GM23338 (cell line): ENCODE measurements around the gene CXCR1. TPM values are rescaled to one million over a fixed set of nuclear protein-coding genes. Genes with fewer than 3 reads are reported as not detected.

Source experiments
- ATAC-seq: fragments of 200-7000 bp; cut with Tn5 transposase; 3 replicates; pipeline ENCODE4 v1.9.1; 2020
- DNase-seq: peaks from one replicate; pipeline ENCODE4 v3.0.0-alpha.2; 2015; ENCODE audit warnings: low spot score
- H2AFZ ChIP-seq: fragments of 200-600 bp; sonication (generic); 2 replicates; pipeline ENCODE4 v1.8.0; 2016; ENCODE audit warnings: antibody characterized with exemption, mild to moderate bottlenecking, moderate library complexity
- H3F3A ChIP-seq: fragments of 200-600 bp; sonication (generic); replicated peaks from 2 replicates; pipeline ENCODE4 v1.8.0; 2017; ENCODE audit warnings: antibody characterized with exemption, mixed run types, low read depth
- H3K27ac ChIP-seq: fragments of 200-600 bp; sonication (generic); 2 replicates; pipeline ENCODE4 v1.6.1; 2016; ENCODE audit warnings: low read depth
- H3K27me3 ChIP-seq: fragments of 200-600 bp; sonication (generic); 2 replicates; pipeline ENCODE4 v1.8.0; 2016; ENCODE audit warnings: mild to moderate bottlenecking, mixed run types, moderate library complexity; ENCODE audit not compliant: insufficient read depth
- H3K36me3 ChIP-seq: fragments of 200-600 bp; sonication (generic); 2 replicates; pipeline ENCODE4 v1.8.0; 2016; ENCODE audit warnings: mild to moderate bottlenecking; ENCODE audit not compliant: insufficient read depth
- H3K4me1 ChIP-seq: fragments of 200-600 bp; sonication (generic); 2 replicates; pipeline ENCODE4 v1.8.0; 2016; ENCODE audit warnings: mild to moderate bottlenecking, moderate library complexity; ENCODE audit not compliant: insufficient read depth
- H3K4me2 ChIP-seq: fragments of 200-600 bp; sonication (generic); 2 replicates; pipeline ENCODE4 v1.7.1; 2017; ENCODE audit warnings: mixed run types
- H3K4me3 ChIP-seq: fragments of 200-600 bp; sonication (generic); 2 replicates; pipeline ENCODE4 v1.6.1; 2016; ENCODE audit warnings: mixed run types
- H3K79me2 ChIP-seq: fragments of 200-600 bp; sonication (generic); replicated peaks from 2 replicates; pipeline ENCODE4 v1.8.0; 2017; ENCODE audit warnings: mild to moderate bottlenecking; ENCODE audit not compliant: insufficient read depth
- H3K9me2 ChIP-seq: fragments of 200-600 bp; sonication (generic); 2 replicates; pipeline ENCODE4 v1.8.0; 2017; ENCODE audit not compliant: insufficient read depth
- H4K20me1 ChIP-seq: fragments of 200-600 bp; sonication (generic); replicated peaks from 2 replicates; pipeline ENCODE4 v1.8.0; 2017; ENCODE audit warnings: mild to moderate bottlenecking; ENCODE audit not compliant: insufficient read depth
- H3K27ac Mint-ChIP-seq: 2 replicates; pipeline ENCODE4 v1.8.0; 2020; ENCODE audit warnings: inconsistent platforms, mild to moderate bottlenecking, moderate library complexity, mixed read lengths
- H3K27me3 Mint-ChIP-seq: 3 replicates; pipeline ENCODE4 v1.8.0; 2022; ENCODE audit warnings: low read depth, mild to moderate bottlenecking, moderate library complexity, mixed read lengths, inconsistent platforms; ENCODE audit not compliant: insufficient read depth, poor library complexity
- H3K36me3 Mint-ChIP-seq: 3 replicates; pipeline ENCODE4 v1.8.0; 2021; ENCODE audit warnings: low read depth, mild to moderate bottlenecking, inconsistent platforms, moderate library complexity, mixed read lengths
- H3K4me1 Mint-ChIP-seq: 3 replicates; pipeline ENCODE4 v1.8.0; 2020; ENCODE audit warnings: mild to moderate bottlenecking, inconsistent platforms, mixed read lengths
- H3K4me3 Mint-ChIP-seq: 3 replicates; pipeline ENCODE4 v1.8.0; 2021; ENCODE audit warnings: moderate library complexity, mild to moderate bottlenecking, inconsistent platforms, mixed read lengths
- H3K9me3 Mint-ChIP-seq: 3 replicates; pipeline ENCODE4 v1.8.0; 2020; ENCODE audit warnings: moderate library complexity, mild to moderate bottlenecking, inconsistent platforms, mixed read lengths
- CREB1 ChIP-seq: fragments of 250-450 bp; sonication (Bioruptor Pico); IDR thresholded peaks from 2 replicates; pipeline ENCODE4 v1.5.0; 2020; ENCODE audit warnings: low read depth, mild to moderate bottlenecking, moderate library complexity
- EZH2phosphoT487 ChIP-seq: fragments of 200-600 bp; sonication (generic); IDR thresholded peaks from one replicate; pipeline ENCODE4 v1.8.1; 2018; ENCODE audit warnings: antibody characterized with exemption; ENCODE audit not compliant: unreplicated experiment
- JUNB ChIP-seq: IDR thresholded peaks from one replicate; pipeline ENCODE4 v1.6.1; 2016; ENCODE audit warnings: antibody characterized with exemption; ENCODE audit not compliant: unreplicated experiment
- NANOG ChIP-seq: IDR thresholded peaks from 2 replicates; pipeline ENCODE4 v1.6.1; 2016; ENCODE audit warnings: antibody characterized with exemption, borderline replicate concordance
- POLR2AphosphoS5 ChIP-seq: IDR thresholded peaks from 2 replicates; pipeline ENCODE4 v1.6.1; 2016; ENCODE audit warnings: antibody characterized with exemption, low read depth
- STAT1 ChIP-seq: IDR thresholded peaks from one replicate; pipeline ENCODE4 v1.6.1; 2016; ENCODE audit warnings: antibody characterized with exemption; ENCODE audit not compliant: unreplicated experiment
- ZNF114 ChIP-seq: fragments of 250-450 bp; sonication (Bioruptor Pico); IDR thresholded peaks from 2 replicates; pipeline ENCODE4 v1.5.0; 2020; ENCODE audit warnings: mild to moderate bottlenecking, moderate library complexity
- ZNF331 ChIP-seq: fragments of 250-450 bp; sonication (Bioruptor Pico); IDR thresholded peaks from 2 replicates; pipeline ENCODE4 v1.5.0; 2020; ENCODE audit warnings: low read depth, mild to moderate bottlenecking, moderate library complexity
- polyA plus RNA-seq: library from polyadenylated mRNA; unstranded; fragments of >200 nt; fragmentation: Nextera tagmentation; extraction: Ambion mirVana; gene quantifications from 2 replicates; pipeline ENCODE4 v1.2.1, GENCODE V29; 2016
- total RNA-seq: library from RNA; depleted of rRNA; stranded (reverse); fragments of >200 nt; shearing (Covaris generic); gene quantifications from 2 replicates; pipeline ENCODE4 v1.2.3, GENCODE V29; 2014
- TF ChIP-seq, protein P1 (sequence below): IDR thresholded peaks from 2 replicates; pipeline ENCODE4 v1.6.1; 2016; ENCODE audit warnings: antibody characterized with exemption
- TF ChIP-seq, protein P2 (sequence below): IDR thresholded peaks from one replicate; pipeline ENCODE4 v1.6.1; 2018; ENCODE audit warnings: antibody characterized with exemption; ENCODE audit not compliant: unreplicated experiment
- TF ChIP-seq, protein P3 (sequence below): fragments of 250-450 bp; sonication (Bioruptor Pico); IDR thresholded peaks from 2 replicates; pipeline ENCODE4 v1.5.0; 2020; ENCODE audit warnings: mild to moderate bottlenecking, moderate library complexity

Gene CXCR1
- total and polyA plus RNA-seq, 2 experiments from 2014 or later, result not detected

GRCh38 chr2:218184331-218184730, 17.6 kb upstream of the CXCR1 start (continued):
- TF ChIP-seq STAT1, result no peak
- TF ChIP-seq, protein P1, sequence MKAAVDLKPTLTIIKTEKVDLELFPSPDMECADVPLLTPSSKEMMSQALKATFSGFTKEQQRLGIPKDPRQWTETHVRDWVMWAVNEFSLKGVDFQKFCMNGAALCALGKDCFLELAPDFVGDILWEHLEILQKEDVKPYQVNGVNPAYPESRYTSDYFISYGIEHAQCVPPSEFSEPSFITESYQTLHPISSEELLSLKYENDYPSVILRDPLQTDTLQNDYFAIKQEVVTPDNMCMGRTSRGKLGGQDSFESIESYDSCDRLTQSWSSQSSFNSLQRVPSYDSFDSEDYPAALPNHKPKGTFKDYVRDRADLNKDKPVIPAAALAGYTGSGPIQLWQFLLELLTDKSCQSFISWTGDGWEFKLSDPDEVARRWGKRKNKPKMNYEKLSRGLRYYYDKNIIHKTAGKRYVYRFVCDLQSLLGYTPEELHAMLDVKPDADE, result no peak
- TF ChIP-seq, protein P2, sequence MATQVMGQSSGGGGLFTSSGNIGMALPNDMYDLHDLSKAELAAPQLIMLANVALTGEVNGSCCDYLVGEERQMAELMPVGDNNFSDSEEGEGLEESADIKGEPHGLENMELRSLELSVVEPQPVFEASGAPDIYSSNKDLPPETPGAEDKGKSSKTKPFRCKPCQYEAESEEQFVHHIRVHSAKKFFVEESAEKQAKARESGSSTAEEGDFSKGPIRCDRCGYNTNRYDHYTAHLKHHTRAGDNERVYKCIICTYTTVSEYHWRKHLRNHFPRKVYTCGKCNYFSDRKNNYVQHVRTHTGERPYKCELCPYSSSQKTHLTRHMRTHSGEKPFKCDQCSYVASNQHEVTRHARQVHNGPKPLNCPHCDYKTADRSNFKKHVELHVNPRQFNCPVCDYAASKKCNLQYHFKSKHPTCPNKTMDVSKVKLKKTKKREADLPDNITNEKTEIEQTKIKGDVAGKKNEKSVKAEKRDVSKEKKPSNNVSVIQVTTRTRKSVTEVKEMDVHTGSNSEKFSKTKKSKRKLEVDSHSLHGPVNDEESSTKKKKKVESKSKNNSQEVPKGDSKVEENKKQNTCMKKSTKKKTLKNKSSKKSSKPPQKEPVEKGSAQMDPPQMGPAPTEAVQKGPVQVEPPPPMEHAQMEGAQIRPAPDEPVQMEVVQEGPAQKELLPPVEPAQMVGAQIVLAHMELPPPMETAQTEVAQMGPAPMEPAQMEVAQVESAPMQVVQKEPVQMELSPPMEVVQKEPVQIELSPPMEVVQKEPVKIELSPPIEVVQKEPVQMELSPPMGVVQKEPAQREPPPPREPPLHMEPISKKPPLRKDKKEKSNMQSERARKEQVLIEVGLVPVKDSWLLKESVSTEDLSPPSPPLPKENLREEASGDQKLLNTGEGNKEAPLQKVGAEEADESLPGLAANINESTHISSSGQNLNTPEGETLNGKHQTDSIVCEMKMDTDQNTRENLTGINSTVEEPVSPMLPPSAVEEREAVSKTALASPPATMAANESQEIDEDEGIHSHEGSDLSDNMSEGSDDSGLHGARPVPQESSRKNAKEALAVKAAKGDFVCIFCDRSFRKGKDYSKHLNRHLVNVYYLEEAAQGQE, result no peak
- TF ChIP-seq ZNF114 (CRISPR knock-in tag), result no peak
- TF ChIP-seq CREB1 (CRISPR knock-in tag), result no peak
- TF ChIP-seq POLR2AphosphoS5, result no peak

DNA sequence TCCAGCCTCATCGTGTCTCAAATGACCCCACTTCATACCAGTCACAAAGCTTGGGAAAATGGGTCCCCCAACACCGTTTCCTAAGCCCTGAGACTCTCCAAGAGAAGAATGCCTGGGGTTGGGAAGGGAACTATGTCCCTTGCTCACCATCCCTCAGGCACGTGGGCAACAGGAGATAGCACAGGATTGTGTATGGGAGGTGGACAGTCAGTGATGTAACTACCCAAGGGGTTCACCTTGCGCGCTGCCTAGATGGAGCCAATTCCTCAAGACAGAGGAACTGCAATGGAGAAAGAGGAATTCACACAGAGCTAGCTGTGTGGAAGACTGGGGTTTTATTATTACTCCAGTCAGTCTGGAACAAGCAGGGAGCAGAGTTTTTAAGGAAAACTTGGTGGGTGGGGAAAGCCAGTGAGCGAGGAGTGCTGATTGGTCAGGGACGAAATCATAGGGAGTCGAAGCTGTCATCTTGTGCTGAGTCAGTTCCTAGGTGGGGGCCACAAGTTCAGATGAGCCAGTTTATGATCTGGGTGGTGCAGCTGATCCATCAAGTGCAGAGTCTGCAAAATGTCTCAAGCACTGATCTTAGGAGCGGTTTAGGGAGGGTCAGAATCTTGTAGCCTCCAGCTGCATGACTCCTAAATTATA, 13.8 kb upstream of the CXCR1 start:
- Histone ChIP-seq H3K27me3 (no peaks in the 10 kb centered on the region), H3F3A (no peaks in the 10 kb centered on the region), H3K4me3 (no peak overlapping the region), H3K4me2 (no peak overlapping the region), H3K4me1 (no peaks in the 10 kb centered on the region; the same call in 1 of the 2 replicates), H4K20me1 (no peaks in the 10 kb centered on the region), H3K27ac (no peak overlapping the region), H2AFZ (no peak overlapping the region), H3K36me3 (no peaks in the 10 kb centered on the region), H3K9me2 (no peaks in the 10 kb centered on the region), H3K79me2 (no peaks in the 10 kb centered on the region)
- no peak overlapping the region for H3K4me3 Mint-ChIP-seq
- ATAC-seq (no peak), DNase-seq (no peak)
- peaks cover 17% of the 10 kb centered on the region for H3K9me3 Mint-ChIP-seq
- no peaks in the 10 kb centered on the region; the same call in 2 of the 3 replicates for H3K4me1 Mint-ChIP-seq
- no peak overlapping the region for H3K27ac Mint-ChIP-seq
- H3K36me3 Mint-ChIP-seq, result no peaks in the 10 kb centered on the region; the same call in 2 of the 3 replicates
- H3K27me3 Mint-ChIP-seq, result no peaks in the 10 kb centered on the region
- TF ChIP-seq ZNF331 (no peak), JUNB (no peak), NANOG (no peak), EZH2phosphoT487 (no peak), POLR2AphosphoS5 (no peak)
- TF ChIP-seq, protein P3, sequence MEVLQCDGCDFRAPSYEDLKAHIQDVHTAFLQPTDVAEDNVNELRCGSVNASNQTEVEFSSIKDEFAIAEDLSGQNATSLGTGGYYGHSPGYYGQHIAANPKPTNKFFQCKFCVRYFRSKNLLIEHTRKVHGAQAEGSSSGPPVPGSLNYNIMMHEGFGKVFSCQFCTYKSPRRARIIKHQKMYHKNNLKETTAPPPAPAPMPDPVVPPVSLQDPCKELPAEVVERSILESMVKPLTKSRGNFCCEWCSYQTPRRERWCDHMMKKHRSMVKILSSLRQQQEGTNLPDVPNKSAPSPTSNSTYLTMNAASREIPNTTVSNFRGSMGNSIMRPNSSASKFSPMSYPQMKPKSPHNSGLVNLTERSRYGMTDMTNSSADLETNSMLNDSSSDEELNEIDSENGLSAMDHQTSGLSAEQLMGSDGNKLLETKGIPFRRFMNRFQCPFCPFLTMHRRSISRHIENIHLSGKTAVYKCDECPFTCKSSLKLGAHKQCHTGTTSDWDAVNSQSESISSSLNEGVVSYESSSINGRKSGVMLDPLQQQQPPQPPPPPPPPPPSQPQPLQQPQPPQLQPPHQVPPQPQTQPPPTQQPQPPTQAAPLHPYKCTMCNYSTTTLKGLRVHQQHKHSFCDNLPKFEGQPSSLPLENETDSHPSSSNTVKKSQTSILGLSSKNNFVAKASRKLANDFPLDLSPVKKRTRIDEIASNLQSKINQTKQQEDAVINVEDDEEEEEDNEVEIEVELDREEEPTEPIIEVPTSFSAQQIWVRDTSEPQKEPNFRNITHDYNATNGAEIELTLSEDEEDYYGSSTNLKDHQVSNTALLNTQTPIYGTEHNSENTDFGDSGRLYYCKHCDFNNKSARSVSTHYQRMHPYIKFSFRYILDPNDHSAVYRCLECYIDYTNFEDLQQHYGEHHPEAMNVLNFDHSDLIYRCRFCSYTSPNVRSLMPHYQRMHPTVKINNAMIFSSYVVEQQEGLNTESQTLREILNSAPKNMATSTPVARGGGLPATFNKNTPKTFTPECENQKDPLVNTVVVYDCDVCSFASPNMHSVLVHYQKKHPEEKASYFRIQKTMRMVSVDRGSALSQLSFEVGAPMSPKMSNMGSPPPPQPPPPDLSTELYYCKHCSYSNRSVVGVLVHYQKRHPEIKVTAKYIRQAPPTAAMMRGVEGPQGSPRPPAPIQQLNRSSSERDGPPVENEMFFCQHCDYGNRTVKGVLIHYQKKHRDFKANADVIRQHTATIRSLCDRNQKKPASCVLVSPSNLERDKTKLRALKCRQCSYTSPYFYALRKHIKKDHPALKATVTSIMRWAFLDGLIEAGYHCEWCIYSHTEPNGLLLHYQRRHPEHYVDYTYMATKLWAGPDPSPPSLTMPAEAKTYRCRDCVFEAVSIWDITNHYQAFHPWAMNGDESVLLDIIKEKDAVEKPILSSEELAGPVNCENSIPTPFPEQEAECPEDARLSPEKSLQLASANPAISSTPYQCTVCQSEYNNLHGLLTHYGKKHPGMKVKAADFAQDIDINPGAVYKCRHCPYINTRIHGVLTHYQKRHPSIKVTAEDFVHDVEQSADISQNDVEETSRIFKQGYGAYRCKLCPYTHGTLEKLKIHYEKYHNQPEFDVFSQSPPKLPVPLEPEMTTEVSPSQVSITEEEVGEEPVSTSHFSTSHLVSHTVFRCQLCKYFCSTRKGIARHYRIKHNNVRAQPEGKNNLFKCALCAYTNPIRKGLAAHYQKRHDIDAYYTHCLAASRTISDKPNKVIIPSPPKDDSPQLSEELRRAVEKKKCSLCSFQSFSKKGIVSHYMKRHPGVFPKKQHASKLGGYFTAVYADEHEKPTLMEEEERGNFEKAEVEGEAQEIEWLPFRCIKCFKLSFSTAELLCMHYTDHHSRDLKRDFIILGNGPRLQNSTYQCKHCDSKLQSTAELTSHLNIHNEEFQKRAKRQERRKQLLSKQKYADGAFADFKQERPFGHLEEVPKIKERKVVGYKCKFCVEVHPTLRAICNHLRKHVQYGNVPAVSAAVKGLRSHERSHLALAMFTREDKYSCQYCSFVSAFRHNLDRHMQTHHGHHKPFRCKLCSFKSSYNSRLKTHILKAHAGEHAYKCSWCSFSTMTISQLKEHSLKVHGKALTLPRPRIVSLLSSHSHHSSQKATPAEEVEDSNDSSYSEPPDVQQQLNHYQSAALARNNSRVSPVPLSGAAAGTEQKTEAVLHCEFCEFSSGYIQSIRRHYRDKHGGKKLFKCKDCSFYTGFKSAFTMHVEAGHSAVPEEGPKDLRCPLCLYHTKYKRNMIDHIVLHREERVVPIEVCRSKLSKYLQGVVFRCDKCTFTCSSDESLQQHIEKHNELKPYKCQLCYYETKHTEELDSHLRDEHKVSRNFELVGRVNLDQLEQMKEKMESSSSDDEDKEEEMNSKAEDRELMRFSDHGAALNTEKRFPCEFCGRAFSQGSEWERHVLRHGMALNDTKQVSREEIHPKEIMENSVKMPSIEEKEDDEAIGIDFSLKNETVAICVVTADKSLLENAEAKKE (CRISPR knock-in tag), result no peak
- TF ChIP-seq, protein P1, result no peak
